NT2/D1 (cell line): ENCODE results near the gene RBMS1.

ENCODE experiments used
- YY1 ChIP-seq: IDR thresholded peaks from 2 replicates; pipeline ENCODE4 v1.6.1; 2011; ENCODE audit not compliant: insufficient read length, insufficient read depth
- ZNF274 ChIP-seq: IDR thresholded peaks from 2 replicates; pipeline ENCODE4 v1.6.1; 2011; ENCODE audit warnings: mild to moderate bottlenecking, low read depth, low read length

GRCh38 chr2:160423126-160423525 lies 70.5 kb downstream of the RBMS1 start:
- no peak for TF ChIP-seq YY1
- no peak for TF ChIP-seq ZNF274
